HepG2 (cell line): Measurements from ENCODE around the gene UBASH3A. TPM values are rescaled to one million over a fixed set of nuclear protein-coding genes. Genes with fewer than 3 reads are reported as not detected.

ENCODE experiments used
- CC2D1A ChIP-seq: sonication (generic); formaldehyde crosslinking; IDR thresholded peaks from 2 replicates; pipeline ENCODE4 v1.8.1; 2023; ENCODE audit warnings: mild to moderate bottlenecking, missing genetic modification reagents
- CEBPG ChIP-seq: IDR thresholded peaks from 2 replicates; pipeline ENCODE4 v1.6.1; 2016
- ELF4 ChIP-seq: sonication (generic); formaldehyde crosslinking; IDR thresholded peaks from 2 replicates; pipeline ENCODE4 v1.5.0; 2020; ENCODE audit warnings: missing genetic modification reagents, mild to moderate bottlenecking, moderate library complexity, borderline replicate concordance
- GLI4 ChIP-seq: sonication (generic); formaldehyde crosslinking; IDR thresholded peaks from 2 replicates; pipeline ENCODE4 v1.5.1; 2020; ENCODE audit warnings: missing genetic modification reagents, mild to moderate bottlenecking, moderate library complexity, borderline replicate concordance
- GTF3A ChIP-seq: sonication (generic); formaldehyde crosslinking; conservative IDR thresholded peaks from 2 replicates; pipeline ENCODE4 v1.4.0; 2020; ENCODE audit warnings: mild to moderate bottlenecking, missing genetic modification reagents
- HDAC2 ChIP-seq: sonication (generic); formaldehyde crosslinking; IDR thresholded peaks from 2 replicates; pipeline ENCODE4 v1.4.0; 2020; ENCODE audit warnings: missing genetic modification reagents
- HOXA7 ChIP-seq: sonication (generic); formaldehyde crosslinking; IDR thresholded peaks from 2 replicates; pipeline ENCODE4 v1.8.1; 2022; ENCODE audit warnings: mild to moderate bottlenecking, missing genetic modification reagents, moderate library complexity
- HOXA9 ChIP-seq: sonication (generic); formaldehyde crosslinking; IDR thresholded peaks from 2 replicates; pipeline ENCODE4 v1.8.1; 2022; ENCODE audit warnings: missing genetic modification reagents, mild to moderate bottlenecking, moderate library complexity, borderline replicate concordance
- KLF16 ChIP-seq, 2 experiments: sonication (generic) in 1 of 2; formaldehyde crosslinking in 1 of 2; IDR thresholded peaks; 2 replicates each; pipeline versions ENCODE4 v1.6.1 to v1.8.0; 2016 to 2023; ENCODE audit warnings: missing genetic modification reagents in 2 of 2, missing compliant biosample characterization in 1 of 2
- LBX2 ChIP-seq: sonication (generic); formaldehyde crosslinking; IDR thresholded peaks from 2 replicates; pipeline ENCODE4 v1.5.0; 2020; ENCODE audit warnings: missing genetic modification reagents, mild to moderate bottlenecking, borderline replicate concordance
- MED1 ChIP-seq: sonication (generic); formaldehyde crosslinking; IDR thresholded peaks from 2 replicates; pipeline ENCODE4 v1.4.0; 2020; ENCODE audit warnings: missing genetic modification reagents
- NCOR1 ChIP-seq: fragments of 200-600 bp; sonication (generic); IDR thresholded peaks from 2 replicates; pipeline ENCODE4 v1.7.0; 2017; ENCODE audit warnings: antibody characterized with exemption, low read length, borderline replicate concordance
- NFATC3 ChIP-seq: sonication (generic); formaldehyde crosslinking; IDR thresholded peaks from 2 replicates; pipeline ENCODE4 v1.5.1; 2020; ENCODE audit warnings: mild to moderate bottlenecking, missing genetic modification reagents
- REL ChIP-seq: sonication (generic); formaldehyde crosslinking; conservative IDR thresholded peaks from 2 replicates; pipeline ENCODE4 v1.8.0; 2022; ENCODE audit warnings: mild to moderate bottlenecking, missing genetic modification reagents, moderate library complexity
- SOX13 ChIP-seq, 3 experiments: fragments of 450-650 bp in 1 of 3; sonication (generic) in 1 of 3; formaldehyde crosslinking in 1 of 3; IDR thresholded peaks in 2 of 3; conservative IDR thresholded peaks in 1 of 3; 2 replicates each; pipeline versions ENCODE4 v1.5.0 to v1.6.1; 2016 to 2020; ENCODE audit warnings: antibody characterized with exemption in 1 of 3, mild to moderate bottlenecking in 1 of 3, missing compliant biosample characterization in 1 of 3, missing genetic modification reagents in 1 of 3, moderate library complexity in 1 of 3
- SOX5 ChIP-seq: IDR thresholded peaks from 2 replicates; pipeline ENCODE4 v1.6.1; 2016; ENCODE audit warnings: borderline replicate concordance
- SRF ChIP-seq: IDR thresholded peaks from 2 replicates; pipeline ENCODE4 v1.6.1; 2011; ENCODE audit warnings: mild to moderate bottlenecking, low read depth, low read length, moderate library complexity
- TBX2 ChIP-seq: sonication (generic); formaldehyde crosslinking; IDR thresholded peaks from 2 replicates; pipeline ENCODE4 v1.5.0; 2020; ENCODE audit warnings: missing genetic modification reagents, mild to moderate bottlenecking, borderline replicate concordance
- TSC22D2 ChIP-seq: sonication (generic); formaldehyde crosslinking; IDR thresholded peaks from 2 replicates; pipeline ENCODE4 v1.5.1; 2020; ENCODE audit warnings: missing genetic modification reagents, mild to moderate bottlenecking, borderline replicate concordance
- ZBTB7B ChIP-seq: sonication (generic); formaldehyde crosslinking; IDR thresholded peaks from 2 replicates; pipeline ENCODE4 v1.4.0; 2020; ENCODE audit warnings: missing genetic modification reagents
- ZFP36L2 ChIP-seq: sonication (generic); formaldehyde crosslinking; IDR thresholded peaks from 2 replicates; pipeline ENCODE4 v1.4.0; 2020; ENCODE audit warnings: missing genetic modification reagents
- ZFP41 ChIP-seq: sonication (generic); formaldehyde crosslinking; IDR thresholded peaks from 2 replicates; pipeline ENCODE4 v1.4.0; 2020; ENCODE audit warnings: mild to moderate bottlenecking, missing genetic modification reagents, borderline replicate concordance
- ZNF101 ChIP-seq: sonication (generic); formaldehyde crosslinking; IDR thresholded peaks from 2 replicates; pipeline ENCODE4 v1.4.0; 2020; ENCODE audit warnings: mild to moderate bottlenecking, low read depth, missing genetic modification reagents, borderline replicate concordance
- ZNF205 ChIP-seq: IDR thresholded peaks from 2 replicates; pipeline ENCODE4 v1.6.1; 2018; ENCODE audit warnings: missing biosample characterization, missing genetic modification reagents
- ZNF317 ChIP-seq: sonication (generic); formaldehyde crosslinking; IDR thresholded peaks from 2 replicates; pipeline ENCODE4 v1.5.0; 2020; ENCODE audit warnings: mild to moderate bottlenecking, missing genetic modification reagents
- ZNF343 ChIP-seq: sonication (generic); formaldehyde crosslinking; IDR thresholded peaks from 2 replicates; pipeline ENCODE4 v1.4.0; 2020; ENCODE audit warnings: mild to moderate bottlenecking, missing genetic modification reagents
- ZNF549 ChIP-seq: sonication (generic); formaldehyde crosslinking; IDR thresholded peaks from 2 replicates; pipeline ENCODE4 v1.5.0; 2020; ENCODE audit warnings: missing genetic modification reagents
- ZNF776 ChIP-seq: sonication (generic); formaldehyde crosslinking; IDR thresholded peaks from 2 replicates; pipeline ENCODE4 v1.4.0; 2020; ENCODE audit warnings: mild to moderate bottlenecking, missing genetic modification reagents
- ZNF788 ChIP-seq: sonication (generic); formaldehyde crosslinking; IDR thresholded peaks from 2 replicates; pipeline ENCODE4 v1.5.0; 2020; ENCODE audit warnings: mild to moderate bottlenecking, missing genetic modification reagents, borderline replicate concordance
- ZNF878 ChIP-seq: sonication (generic); formaldehyde crosslinking; IDR thresholded peaks from 2 replicates; pipeline ENCODE4 v1.8.1; 2023; ENCODE audit warnings: mild to moderate bottlenecking, missing genetic modification reagents, moderate library complexity
- polyA plus RNA-seq, 8 experiments: library from polyadenylated mRNA; depleted of rRNA in 3 of 8; stranded (reverse) in 7 of 8; unstranded in 1 of 8; fragments of >200 nt; fragmentation: Illumina TruSeq in 4 of 8; extraction: Trizol in 4 of 8; gene quantifications; 2 replicates each; pipeline versions ENCODE4 v1.2.1 to v1.2.3, GENCODE V29; 2011 to 2016; ENCODE audit warnings: low read depth in 4 of 8, missing spikeins in 1 of 8, mixed read lengths in 1 of 8; ENCODE audit not compliant: insufficient read depth in 1 of 8
- total RNA-seq, 5 experiments: library from RNA; depleted of rRNA; stranded (reverse); fragments of >200 nt; fragmentation: Illumina TruSeq; extraction: Trizol; gene quantifications; 2 replicates each; pipeline ENCODE4 v1.2.3, GENCODE V29; 2016; ENCODE audit warnings: low read depth in 1 of 5
- TF ChIP-seq, protein P1 (sequence below): IDR thresholded peaks from 2 replicates; pipeline ENCODE4 v1.6.1; 2016; ENCODE audit warnings: low read depth

Gene UBASH3A
- total and polyA plus RNA-seq, 2 of the 13 experiments (the other 11 are each of a cell fraction or from before 2014, with no cell fraction given) = not detected

- TF ChIP-seq ZNF317 (CRISPR knock-in tag) = no peak
- TF ChIP-seq ZNF343 = no peak
- TF ChIP-seq ZFP36L2 (CRISPR knock-in tag) = no peak
- no peak for TF ChIP-seq GTF3A (CRISPR knock-in tag)
- TF ChIP-seq CC2D1A (CRISPR knock-in tag) = no peak
- no peak for TF ChIP-seq SRF
- TF ChIP-seq LBX2 (CRISPR knock-in tag) = no peak
- TF ChIP-seq CEBPG (CRISPR knock-in tag) = no peak
- no peak for TF ChIP-seq NCOR1
- TF ChIP-seq HOXA7 = no peak
- TF ChIP-seq SOX13 (IDR thresholded peaks at IDR 0.05) = no peak
- TF ChIP-seq SOX13 (CRISPR knock-in tag; conservative IDR thresholded peaks at IDR 0.05 in 1 of 2, IDR thresholded peaks at IDR 0.05 in 1 of 2) = peak in 1 of 2 experiments; percentile 13; a peak in 1 of 4 replicates
- TF ChIP-seq HOXA9 (CRISPR knock-in tag) = no peak
- TF ChIP-seq KLF16 (CRISPR knock-in tag; IDR thresholded peaks at IDR 0.05) = no peak
- no peak for TF ChIP-seq ZNF549
- no peak for TF ChIP-seq ZNF788 (CRISPR knock-in tag)
- no peak for TF ChIP-seq ZFP41 (CRISPR knock-in tag)
- TF ChIP-seq ZBTB7B (CRISPR knock-in tag) = no peak
- TF ChIP-seq MED1 (CRISPR knock-in tag) = peak; percentile 16; the same call in 1 of the 2 replicates
- no peak for TF ChIP-seq ZNF776
- TF ChIP-seq HDAC2 (CRISPR knock-in tag) = 0 out of 2 replicates have a peak, but pooled peaks have one; percentile 16
- TF ChIP-seq TSC22D2 (CRISPR knock-in tag) = no peak
- TF ChIP-seq SOX5 = peak; percentile 44; the same call in 1 of the 2 replicates
- TF ChIP-seq, protein P1, sequence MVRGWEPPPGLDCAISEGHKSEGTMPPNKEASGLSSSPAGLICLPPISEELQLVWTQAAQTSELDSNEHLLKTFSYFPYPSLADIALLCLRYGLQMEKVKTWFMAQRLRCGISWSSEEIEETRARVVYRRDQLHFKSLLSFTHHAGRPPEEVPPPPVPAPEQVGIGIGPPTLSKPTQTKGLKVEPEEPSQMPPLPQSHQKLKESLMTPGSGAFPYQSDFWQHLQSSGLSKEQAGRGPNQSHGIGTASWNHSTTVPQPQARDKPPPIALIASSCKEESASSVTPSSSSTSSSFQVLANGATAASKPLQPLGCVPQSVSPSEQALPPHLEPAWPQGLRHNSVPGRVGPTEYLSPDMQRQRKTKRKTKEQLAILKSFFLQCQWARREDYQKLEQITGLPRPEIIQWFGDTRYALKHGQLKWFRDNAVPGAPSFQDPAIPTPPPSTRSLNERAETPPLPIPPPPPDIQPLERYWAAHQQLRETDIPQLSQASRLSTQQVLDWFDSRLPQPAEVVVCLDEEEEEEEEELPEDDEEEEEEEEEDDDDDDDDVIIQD = 0 out of 2 replicates have a peak, but pooled peaks have one; percentile 35
- TF ChIP-seq ZNF878 (CRISPR knock-in tag) = no peak
- no peak for TF ChIP-seq ZNF101
- TF ChIP-seq GLI4 = no peak
- TF ChIP-seq ZNF205 = no peak
- TF ChIP-seq ELF4 (CRISPR knock-in tag) = no peak
- TF ChIP-seq REL (CRISPR knock-in tag) = no peak
- TF ChIP-seq NFATC3 (CRISPR knock-in tag) = no peak
- 0 out of 2 replicates have a peak, but pooled peaks have one; percentile 23 for TF ChIP-seq TBX2
Measured at GRCh38 chr21:42366292-42367010, 37.3 kb upstream of the UBASH3A start, which contains the start of gene TFF1 (continued).
